ENCODE data around the gene ABRACL. TPM values are rescaled to one million over a fixed set of nuclear protein-coding genes. Genes with fewer than 3 reads are reported as not detected.

The ABRACL gene
- total and polyA plus RNA-seq, 2 experiments from 2014 or later: 134 to 516 TPM

DNA sequence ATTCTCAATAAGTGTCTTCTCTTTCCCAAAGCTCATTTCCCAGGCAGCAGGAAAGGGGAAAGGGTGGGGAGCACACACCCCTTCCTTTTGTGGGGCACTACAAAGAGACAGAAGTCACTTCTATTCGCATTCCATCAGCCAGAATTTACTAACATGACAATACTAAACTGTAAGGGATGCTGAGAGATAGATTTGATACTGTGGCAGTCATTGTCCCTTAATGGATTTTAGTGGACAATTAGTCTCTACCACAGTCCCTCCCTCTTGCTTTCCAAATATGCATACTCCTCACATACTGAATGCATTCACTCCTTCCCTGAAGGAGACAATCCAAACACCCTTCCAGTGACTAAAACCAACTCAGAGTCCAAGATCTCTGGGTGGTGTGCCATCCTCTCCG, 50.5 kb downstream of the ABRACL start:
- no peaks in the 10 kb centered on the region for H3K9me2 ChIP-seq (ENCODE audit: insufficient read depth)
- H3K4me1 ChIP-seq (ENCODE audit: insufficient read depth): no peaks in the 10 kb centered on the region
- no peak overlapping the region for H2AFZ ChIP-seq
- no peaks in the 10 kb centered on the region for H4K20me1 ChIP-seq (replicated peaks; ENCODE audit: insufficient read depth)
- TF ChIP-seq EZH2 (IDR thresholded peaks at IDR 0.05; ENCODE audit: low read depth, unreplicated experiment): no peak
- TF ChIP-seq POLR2AphosphoS5 (IDR thresholded peaks at IDR 0.05; ENCODE audit: low read depth): no peak
- TF ChIP-seq CREB1 (CRISPR knock-in tag; IDR thresholded peaks at IDR 0.05; ENCODE audit: low read depth): no peak
- TF ChIP-seq, protein P1, sequence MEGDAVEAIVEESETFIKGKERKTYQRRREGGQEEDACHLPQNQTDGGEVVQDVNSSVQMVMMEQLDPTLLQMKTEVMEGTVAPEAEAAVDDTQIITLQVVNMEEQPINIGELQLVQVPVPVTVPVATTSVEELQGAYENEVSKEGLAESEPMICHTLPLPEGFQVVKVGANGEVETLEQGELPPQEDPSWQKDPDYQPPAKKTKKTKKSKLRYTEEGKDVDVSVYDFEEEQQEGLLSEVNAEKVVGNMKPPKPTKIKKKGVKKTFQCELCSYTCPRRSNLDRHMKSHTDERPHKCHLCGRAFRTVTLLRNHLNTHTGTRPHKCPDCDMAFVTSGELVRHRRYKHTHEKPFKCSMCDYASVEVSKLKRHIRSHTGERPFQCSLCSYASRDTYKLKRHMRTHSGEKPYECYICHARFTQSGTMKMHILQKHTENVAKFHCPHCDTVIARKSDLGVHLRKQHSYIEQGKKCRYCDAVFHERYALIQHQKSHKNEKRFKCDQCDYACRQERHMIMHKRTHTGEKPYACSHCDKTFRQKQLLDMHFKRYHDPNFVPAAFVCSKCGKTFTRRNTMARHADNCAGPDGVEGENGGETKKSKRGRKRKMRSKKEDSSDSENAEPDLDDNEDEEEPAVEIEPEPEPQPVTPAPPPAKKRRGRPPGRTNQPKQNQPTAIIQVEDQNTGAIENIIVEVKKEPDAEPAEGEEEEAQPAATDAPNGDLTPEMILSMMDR (conservative IDR thresholded peaks at IDR 0.05; ENCODE audit: low read depth in 2 of 2): no peak
- TF ChIP-seq NANOG (IDR thresholded peaks at IDR 0.05; ENCODE audit: borderline replicate concordance): no peak
- TF ChIP-seq, protein P2, sequence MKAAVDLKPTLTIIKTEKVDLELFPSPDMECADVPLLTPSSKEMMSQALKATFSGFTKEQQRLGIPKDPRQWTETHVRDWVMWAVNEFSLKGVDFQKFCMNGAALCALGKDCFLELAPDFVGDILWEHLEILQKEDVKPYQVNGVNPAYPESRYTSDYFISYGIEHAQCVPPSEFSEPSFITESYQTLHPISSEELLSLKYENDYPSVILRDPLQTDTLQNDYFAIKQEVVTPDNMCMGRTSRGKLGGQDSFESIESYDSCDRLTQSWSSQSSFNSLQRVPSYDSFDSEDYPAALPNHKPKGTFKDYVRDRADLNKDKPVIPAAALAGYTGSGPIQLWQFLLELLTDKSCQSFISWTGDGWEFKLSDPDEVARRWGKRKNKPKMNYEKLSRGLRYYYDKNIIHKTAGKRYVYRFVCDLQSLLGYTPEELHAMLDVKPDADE (IDR thresholded peaks at IDR 0.05): no peak
- TF ChIP-seq STAT1 (IDR thresholded peaks at IDR 0.05; ENCODE audit: unreplicated experiment): no peak
- TF ChIP-seq ZNF331 (CRISPR knock-in tag; IDR thresholded peaks at IDR 0.05; ENCODE audit: low read depth): no peak
- TF ChIP-seq ZNF114 (CRISPR knock-in tag; IDR thresholded peaks at IDR 0.05): no peak
- TF ChIP-seq ZNF462 (CRISPR knock-in tag; IDR thresholded peaks at IDR 0.05): no peak
- TF ChIP-seq JUNB (IDR thresholded peaks at IDR 0.05; ENCODE audit: unreplicated experiment): no peak
- TF ChIP-seq REST (IDR thresholded peaks at IDR 0.05; ENCODE audit: unreplicated experiment): no peak
- H3K9me3 Mint-ChIP-seq: peaks cover 4% of the 10 kb centered on the region; the same call in 1 of the 3 replicates
- no peak overlapping the region for H3K27ac Mint-ChIP-seq
- H3K27me3 ChIP-seq (ENCODE audit: insufficient read depth): no peaks in the 10 kb centered on the region
- peaks cover 3% of the 10 kb centered on the region for H3K27me3 Mint-ChIP-seq (ENCODE audit: insufficient read depth, low read depth, poor library complexity)
- DNase-seq (ENCODE audit: low spot score) (no peak), ATAC-seq (no peak)
- peaks cover 5% of the 10 kb centered on the region; the same call in 2 of the 3 replicates for H3K36me3 Mint-ChIP-seq (ENCODE audit: low read depth)
- no peak overlapping the region for H3K4me3 ChIP-seq
- no peak overlapping the region for H3K4me3 Mint-ChIP-seq
- no peaks in the 10 kb centered on the region for H3K79me2 ChIP-seq (replicated peaks; ENCODE audit: insufficient read depth)
- no peaks in the 10 kb centered on the region for H3F3A ChIP-seq (replicated peaks; ENCODE audit: low read depth)
- H3K36me3 ChIP-seq (ENCODE audit: insufficient read depth): no peaks in the 10 kb centered on the region
- H3K4me1 Mint-ChIP-seq: peaks cover 11% of the 10 kb centered on the region
- H3K4me2 ChIP-seq: no peak overlapping the region
- H3K27ac ChIP-seq (ENCODE audit: low read depth): no peak overlapping the region

Data from GM23338 (cell line).